Mucosa of gallbladder (tissue), 1 donor: Measurements from ENCODE around the gene B3GALT5. TPM values are rescaled to one million over a fixed set of nuclear protein-coding genes. Genes with fewer than 3 reads are reported as not detected.

ENCODE experiments used
- DNase-seq: peaks from one replicate; pipeline ENCODE4 v3.0.0-alpha.2; 2020; ENCODE audit warnings: low spot score
- total RNA-seq: library from RNA; stranded (reverse); gene quantifications from one replicate; pipeline ENCODE4 v1.2.1, GENCODE V29; 2021
- donor health status: DM: no; HTN: no; CAD: no.

B3GALT5 gene
- total RNA-seq, 1 donor from 2014 or later, result 48.7 TPM

- no peak for DNase-seq
Observed at GRCh38 chr21:39604951-39605350, 7.8 kb upstream of the B3GALT5 start.

GRCh38 chr21:39610703-39611102, 2.0 kb upstream of the B3GALT5 start:
- no peak for DNase-seq

- no peak for DNase-seq
Observed at GRCh38 chr21:39611551-39612190, 1.1 kb upstream of the B3GALT5 start.

- no peak for DNase-seq
Observed at GRCh38 chr21:39613041-39613934, 548 bp downstream of the B3GALT5 start.

- no peak for DNase-seq
Observed at GRCh38 chr21:39616211-39616772, 3.6 kb downstream of the B3GALT5 start.

- no peak for DNase-seq
Observed at GRCh38 chr21:39620856-39621255, 8.1 kb downstream of the B3GALT5 start.

GRCh38 chr21:39625211-39625895, 12.6 kb downstream of the B3GALT5 start:
- peak; percentile 48 for DNase-seq

- no peak for DNase-seq
Observed at GRCh38 chr21:39628385-39628784, 15.6 kb downstream of the B3GALT5 start.

GRCh38 chr21:39630191-39630591, 17.5 kb downstream of the B3GALT5 start:
- no peak for DNase-seq

GRCh38 chr21:39630827-39631226, 18.1 kb downstream of the B3GALT5 start:
- DNase-seq, result no peak

GRCh38 chr21:39631842-39632562, 19.3 kb downstream of the B3GALT5 start:
- no peak for DNase-seq

- no peak for DNase-seq
Observed at GRCh38 chr21:39632796-39633442, 20.2 kb downstream of the B3GALT5 start.

GRCh38 chr21:39633770-39634181, 21.0 kb downstream of the B3GALT5 start:
- DNase-seq, result no peak

- no peak for DNase-seq
Observed at GRCh38 chr21:39634507-39634906, 21.8 kb downstream of the B3GALT5 start.

GRCh38 chr21:39637197-39637970, 24.6 kb downstream of the B3GALT5 start:
- DNase-seq, result peak; percentile 76

GRCh38 chr21:39637971-39638240, 25.2 kb downstream of the B3GALT5 start:
- DNase-seq, result no peak

- no peak for DNase-seq
Observed at GRCh38 chr21:39638281-39638680, 25.5 kb downstream of the B3GALT5 start.

- DNase-seq, result no peak
Observed at GRCh38 chr21:39640754-39641153, 28.0 kb downstream of the B3GALT5 start.

GRCh38 chr21:39641827-39642450, 29.2 kb downstream of the B3GALT5 start:
- DNase-seq, result no peak

- peak; percentile 4 for DNase-seq
Observed at GRCh38 chr21:39644062-39644560, 31.4 kb downstream of the B3GALT5 start.
